ENCODE data around the gene DEXI.
"Not testable (repeated sequence)": the region's sequence is repeated elsewhere in the genome, so short reads cannot be mapped to it uniquely, and the experiment has no call there.

DEXI gene

GRCh38 chr16:10961231-10961630 is 19.0 kb upstream of the DEXI start:
- peaks cover 77% of the 10 kb centered on the region for H3K36me3 Mint-ChIP-seq (ENCODE audit: low read depth)
- no peak overlapping the region for H3K4me3 Mint-ChIP-seq
- H3K4me1 Mint-ChIP-seq (ENCODE audit: low read depth), result peaks cover 84% of the 10 kb centered on the region
- no peaks in the 10 kb centered on the region for H3K27me3 Mint-ChIP-seq
- H3K9me3 Mint-ChIP-seq, result peaks cover 6% of the 10 kb centered on the region
- H3K27ac Mint-ChIP-seq, result peak overlapping the region; percentile 54

DNA sequence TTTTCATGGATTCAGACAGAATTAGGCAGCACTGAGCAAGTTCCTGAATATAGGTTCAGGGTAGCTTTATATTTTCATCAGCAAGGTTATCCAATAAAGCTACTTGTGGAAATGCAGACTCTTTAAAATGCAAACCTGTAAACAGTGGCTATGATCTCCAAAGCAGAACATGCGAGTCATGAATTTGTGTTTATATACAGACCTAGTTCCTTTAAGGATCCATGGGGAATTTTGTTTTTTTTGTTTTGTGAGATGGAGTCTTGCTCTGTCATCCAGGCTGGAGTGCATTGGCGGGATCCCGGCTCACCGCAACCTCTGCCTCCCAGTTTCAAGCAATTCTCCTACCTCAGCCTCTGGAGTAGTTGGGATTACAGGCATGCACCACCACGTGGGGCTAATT is 16.9 kb upstream of the DEXI start:
- H3K4me3 Mint-ChIP-seq, result no peak overlapping the region
- no peaks in the 10 kb centered on the region for H3K9me3 Mint-ChIP-seq
- no peak overlapping the region for H3K27ac Mint-ChIP-seq
- H3K4me1 Mint-ChIP-seq (ENCODE audit: low read depth), result peaks cover 82% of the 10 kb centered on the region
- peaks cover 59% of the 10 kb centered on the region for H3K36me3 Mint-ChIP-seq (ENCODE audit: low read depth)
- H3K27me3 Mint-ChIP-seq, result no peaks in the 10 kb centered on the region

GRCh38 chr16:10957771-10958482 is 15.7 kb upstream of the DEXI start:
- Mint-ChIP-seq H3K4me1 (ENCODE audit: low read depth) (peaks cover 80% of the 10 kb centered on the region), H3K9me3 (no peaks in the 10 kb centered on the region), H3K4me3 (peak overlapping the region; percentile 21), H3K27ac (peak overlapping the region; percentile 90), H3K27me3 (no peaks in the 10 kb centered on the region), H3K36me3 (ENCODE audit: low read depth) (peaks cover 47% of the 10 kb centered on the region)

GRCh38 chr16:10954903-10955302 is 12.6 kb upstream of the DEXI start:
- H3K27ac Mint-ChIP-seq, result peak overlapping the region; percentile 21
- H3K4me3 Mint-ChIP-seq, result no peak overlapping the region
- H3K9me3 Mint-ChIP-seq, result no peaks in the 10 kb centered on the region
- H3K36me3 Mint-ChIP-seq (ENCODE audit: low read depth), result peaks cover 21% of the 10 kb centered on the region
- H3K4me1 Mint-ChIP-seq (ENCODE audit: low read depth), result peaks cover 56% of the 10 kb centered on the region
- no peaks in the 10 kb centered on the region for H3K27me3 Mint-ChIP-seq

- Mint-ChIP-seq H3K27me3 (no peaks in the 10 kb centered on the region), H3K36me3 (ENCODE audit: low read depth) (no peaks in the 10 kb centered on the region), H3K4me1 (ENCODE audit: low read depth) (peaks cover 58% of the 10 kb centered on the region), H3K27ac (no peak overlapping the region), H3K9me3 (no peaks in the 10 kb centered on the region), H3K4me3 (no peak overlapping the region)
These were observed 8.8 kb upstream of the DEXI start for GRCh38 chr16:10951026-10951425.

GRCh38 chr16:10950393-10950792 is 8.1 kb upstream of the DEXI start:
- H3K9me3 Mint-ChIP-seq, result no peaks in the 10 kb centered on the region
- no peaks in the 10 kb centered on the region for H3K36me3 Mint-ChIP-seq (ENCODE audit: low read depth)
- no peaks in the 10 kb centered on the region for H3K27me3 Mint-ChIP-seq
- H3K4me3 Mint-ChIP-seq, result no peak overlapping the region
- no peak overlapping the region for H3K27ac Mint-ChIP-seq
- H3K4me1 Mint-ChIP-seq (ENCODE audit: low read depth), result peaks cover 59% of the 10 kb centered on the region

DNA sequence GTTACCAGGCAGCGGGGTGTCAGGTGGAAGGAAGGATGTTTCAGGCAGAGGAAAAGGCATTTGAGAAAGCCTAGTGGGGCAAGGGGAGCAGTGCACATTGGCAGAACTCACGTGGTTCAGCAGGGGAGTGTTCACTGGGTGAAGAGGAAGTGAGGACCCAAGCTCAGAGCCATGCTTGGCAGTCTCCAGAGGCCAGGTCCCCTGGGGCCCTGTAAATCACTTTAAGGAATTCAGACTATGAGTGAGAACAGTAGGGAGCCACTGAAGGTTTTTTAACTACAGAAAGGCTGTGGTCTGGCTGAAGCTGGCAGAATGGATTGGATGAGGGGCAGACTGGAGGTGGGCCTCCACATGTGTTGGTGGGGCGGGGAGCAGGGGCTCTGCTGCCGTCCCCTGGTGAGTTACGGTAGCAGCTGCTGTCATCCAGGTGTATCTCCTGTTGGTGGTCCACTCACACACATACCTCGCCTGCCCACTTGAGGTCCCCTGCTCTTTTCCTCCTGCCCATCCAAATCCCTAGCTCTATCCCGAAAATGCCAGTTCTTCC is 7.2 kb upstream of the DEXI start:
- no peak overlapping the region for H3K4me3 Mint-ChIP-seq
- H3K36me3 Mint-ChIP-seq (ENCODE audit: low read depth), result no peaks in the 10 kb centered on the region
- peaks cover 56% of the 10 kb centered on the region for H3K4me1 Mint-ChIP-seq (ENCODE audit: low read depth)
- no peaks in the 10 kb centered on the region for H3K27me3 Mint-ChIP-seq
- H3K9me3 Mint-ChIP-seq, result no peaks in the 10 kb centered on the region
- peak overlapping the region; percentile 61 for H3K27ac Mint-ChIP-seq

- Mint-ChIP-seq H3K36me3 (ENCODE audit: low read depth) (no peaks in the 10 kb centered on the region), H3K4me3 (no peak overlapping the region), H3K27ac (no peak overlapping the region), H3K4me1 (ENCODE audit: low read depth) (peaks cover 63% of the 10 kb centered on the region), H3K27me3 (no peaks in the 10 kb centered on the region), H3K9me3 (no peaks in the 10 kb centered on the region)
These were observed 5.0 kb upstream of the DEXI start for GRCh38 chr16:10947211-10947787.

GRCh38 chr16:10946308-10946707 is 4.0 kb upstream of the DEXI start:
- no peaks in the 10 kb centered on the region for H3K9me3 Mint-ChIP-seq
- H3K4me1 Mint-ChIP-seq (ENCODE audit: low read depth), result peaks cover 63% of the 10 kb centered on the region
- H3K4me3 Mint-ChIP-seq, result peak overlapping the region; percentile 93
- H3K27ac Mint-ChIP-seq, result peak overlapping the region; percentile 46
- H3K36me3 Mint-ChIP-seq (ENCODE audit: low read depth), result no peaks in the 10 kb centered on the region
- no peaks in the 10 kb centered on the region for H3K27me3 Mint-ChIP-seq

GRCh38 chr16:10945065-10945787 is 3.0 kb upstream of the DEXI start:
- peak overlapping the region; percentile 74 for H3K27ac Mint-ChIP-seq
- H3K27me3 Mint-ChIP-seq, result no peaks in the 10 kb centered on the region
- H3K36me3 Mint-ChIP-seq (ENCODE audit: low read depth), result peaks cover 5% of the 10 kb centered on the region
- peak overlapping the region; percentile 93 for H3K4me3 Mint-ChIP-seq
- H3K4me1 Mint-ChIP-seq (ENCODE audit: low read depth), result peaks cover 70% of the 10 kb centered on the region
- H3K9me3 Mint-ChIP-seq, result no peaks in the 10 kb centered on the region

DNA sequence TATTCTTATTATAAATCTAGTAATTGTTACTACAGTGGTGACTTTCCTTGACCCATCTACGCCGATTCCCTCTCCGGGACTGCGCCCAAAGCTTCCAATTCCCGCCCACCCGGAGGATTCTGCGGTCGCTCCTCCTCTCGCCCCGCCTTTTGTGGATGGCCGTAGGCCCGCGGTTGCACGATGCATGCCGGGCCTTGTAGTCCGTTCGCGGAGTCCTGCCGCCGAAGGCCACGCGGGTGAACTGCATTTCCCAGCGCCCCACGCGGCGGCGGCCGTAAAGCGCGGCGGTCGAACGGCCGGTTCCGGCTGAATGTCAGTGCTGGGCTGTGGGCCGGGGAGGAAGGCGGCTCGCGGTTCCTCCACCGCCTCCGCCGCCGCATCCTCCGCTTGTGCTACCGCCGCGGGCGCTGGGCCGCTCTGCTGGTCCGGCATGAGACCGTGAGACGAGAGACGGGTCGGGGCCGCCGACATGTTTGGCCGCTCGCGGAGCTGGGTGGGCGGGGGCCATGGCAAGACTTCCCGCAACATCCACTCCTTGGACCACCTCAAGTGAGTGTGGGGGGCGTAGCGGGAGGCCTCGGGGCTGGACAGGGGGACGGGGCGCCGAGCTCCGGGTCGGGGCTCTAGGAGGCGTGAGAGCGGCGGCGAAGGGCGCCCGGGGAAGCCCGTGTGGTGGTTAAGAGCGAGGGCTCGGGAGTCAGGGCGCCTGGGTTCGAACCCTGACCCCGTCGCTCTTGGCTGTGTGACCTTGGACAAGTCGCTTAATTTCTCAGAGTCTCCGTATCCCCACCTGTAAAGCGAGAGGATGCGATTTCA is 2.2 kb upstream of the DEXI start, which contains the start of gene CLEC16A:
Gene CLEC16A (plus strand): TSS at position 316 of the 816 bp plus-strand sequence. CDS start 154 bp downstream, at position 470.
- H3K9me3 Mint-ChIP-seq, result no peaks in the 10 kb centered on the region
- peaks cover 70% of the 10 kb centered on the region for H3K4me1 Mint-ChIP-seq (ENCODE audit: low read depth)
- H3K4me3 Mint-ChIP-seq, result peak within 1 kb of the TSS; percentile 93
- no peaks in the 10 kb centered on the region for H3K27me3 Mint-ChIP-seq
- H3K36me3 Mint-ChIP-seq (ENCODE audit: low read depth), result peaks cover 12% of the 10 kb centered on the region
- H3K27ac Mint-ChIP-seq, result peak within 1 kb of the TSS; percentile 74

DNA sequence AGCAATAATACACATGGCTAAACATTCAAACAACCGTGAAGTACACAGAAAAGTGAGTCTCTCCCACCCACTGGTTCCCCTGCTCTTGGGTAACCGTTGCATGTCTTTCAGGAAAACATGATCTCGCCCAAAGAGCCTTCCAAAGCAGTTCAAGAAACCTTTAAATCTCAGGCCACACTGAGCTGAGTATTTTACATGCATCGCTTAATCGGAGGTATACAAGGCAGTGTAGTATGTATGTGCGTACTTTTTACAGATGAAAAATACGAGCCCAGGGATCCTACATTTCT is 741 bp upstream of the DEXI start:
- Mint-ChIP-seq H3K4me3 (peak overlapping the region; percentile 80), H3K9me3 (no peaks in the 10 kb centered on the region), H3K27me3 (no peaks in the 10 kb centered on the region), H3K27ac (no peak overlapping the region), H3K36me3 (ENCODE audit: low read depth) (peaks cover 24% of the 10 kb centered on the region), H3K4me1 (ENCODE audit: low read depth) (peaks cover 75% of the 10 kb centered on the region)

GRCh38 chr16:10941935-10942351 is 325 bp downstream of the DEXI start:
- Mint-ChIP-seq H3K36me3 (ENCODE audit: low read depth) (peaks cover 32% of the 10 kb centered on the region), H3K4me3 (peak overlapping the region; percentile 93), H3K27ac (peak overlapping the region; percentile 86), H3K4me1 (ENCODE audit: low read depth) (peaks cover 79% of the 10 kb centered on the region)
- H3K27me3 Mint-ChIP-seq, H3K9me3 Mint-ChIP-seq: not testable (repeated sequence)

- H3K27me3 Mint-ChIP-seq, result no peaks in the 10 kb centered on the region
- H3K27ac Mint-ChIP-seq, result peak overlapping the region; percentile 86
- no peaks in the 10 kb centered on the region for H3K9me3 Mint-ChIP-seq
- H3K36me3 Mint-ChIP-seq (ENCODE audit: low read depth), result peaks cover 38% of the 10 kb centered on the region
- peaks cover 81% of the 10 kb centered on the region for H3K4me1 Mint-ChIP-seq (ENCODE audit: low read depth)
- peak overlapping the region; percentile 93 for H3K4me3 Mint-ChIP-seq
These were observed 938 bp downstream of the DEXI start for GRCh38 chr16:10941127-10941933.

Measured in stimulated activated naive CD8-positive, alpha-beta T cell treated with anti-CD3 and anti-CD28 coated beads, Interleukin-15, Interleukin-2, amounts not matched to agents 100 ng/mL and 50 ng/mL, for 24 hours (primary cell).